Hepatocyte (in vitro differentiated cells): ENCODE measurements around the gene SOX10.

Experiments used
- CTCF ChIP-seq: fragments of 200-600 bp; sonication (generic); IDR thresholded peaks from 2 replicates; pipeline ENCODE4 v1.5.1; 2016; ENCODE audit warnings: antibody characterized with exemption, mild to moderate bottlenecking; ENCODE audit not compliant: poor library complexity
- EZH2 ChIP-seq: fragments of 200-600 bp; sonication (generic); IDR thresholded peaks from 2 replicates; pipeline ENCODE4 v1.6.1; 2016; ENCODE audit warnings: antibody characterized with exemption, mild to moderate bottlenecking, borderline replicate concordance
- EZH2phosphoT487 ChIP-seq: fragments of 200-600 bp; sonication (generic); IDR thresholded peaks from one replicate; pipeline ENCODE4 v1.6.1; 2018; ENCODE audit warnings: antibody characterized with exemption, mild to moderate bottlenecking, low read depth, moderate library complexity; ENCODE audit not compliant: unreplicated experiment, severe bottlenecking

- peak; percentile 41 for TF ChIP-seq CTCF
- TF ChIP-seq EZH2: peak; percentile 70
- peak; percentile 59 for TF ChIP-seq EZH2phosphoT487
Measured at GRCh38 chr22:37982938-37983859, 1.2 kb downstream of the SOX10 start.
